Gastrocnemius medialis (tissue), 4 donors: ENCODE data around the gene CNPY4. TPM values are rescaled to one million over a fixed set of nuclear protein-coding genes. Genes with fewer than 3 reads are reported as not detected.

ENCODE experiments used
- ATAC-seq, 2 donors: fragments of 150-250 bp; one replicate each; pipeline ENCODE4 v1.9.1; 2016
- DNase-seq, 2 donors: peaks; one replicate each; pipeline ENCODE4 v3.0.0-alpha.2; 2019
- H3K27ac ChIP-seq, 4 donors: fragments of 200-600 bp; sonication (generic); 1 replicate in 1 of 4; 2 replicates in 3 of 4; pipeline ENCODE4 v1.5.1; 2016 to 2018; ENCODE audit warnings: mild to moderate bottlenecking in 2 of 4, moderate library complexity in 1 of 4
- H3K27me3 ChIP-seq, 3 donors: fragments of 200-600 bp; sonication (generic) in 2 of 3; 1 replicate in 1 of 3; 2 replicates in 2 of 3; pipeline versions ENCODE4 v1.5.1 to v1.6.0; 2016 to 2019; ENCODE audit warnings: mild to moderate bottlenecking in 1 of 3, moderate library complexity in 1 of 3
- H3K36me3 ChIP-seq, 2 donors: fragments of 200-600 bp; sonication (generic) in 1 of 2; one replicate each; pipeline ENCODE4 v1.5.1; 2017 to 2018
- H3K4me1 ChIP-seq, 2 donors: fragments of 200-600 bp; sonication (generic) in 1 of 2; one replicate each; pipeline ENCODE4 v1.5.1; 2016 to 2017; ENCODE audit warnings: mild to moderate bottlenecking in 2 of 2
- H3K4me3 ChIP-seq, 4 donors: fragments of 200-600 bp; sonication (generic) in 3 of 4; 1 replicate in 1 of 4; 2 replicates in 3 of 4; pipeline ENCODE4 v1.5.1; 2016 to 2019; ENCODE audit warnings: mild to moderate bottlenecking in 2 of 4
- H3K9me3 ChIP-seq, 3 donors: fragments of 200-600 bp; sonication (generic) in 2 of 3; 1 replicate in 1 of 3; 2 replicates in 2 of 3; pipeline ENCODE4 v1.5.1; 2016 to 2019
- POLR2A ChIP-seq, 2 donors: fragments of 450-650 bp; IDR thresholded peaks; one replicate each; pipeline ENCODE4 v1.6.1; 2017; ENCODE audit warnings: antibody characterized with exemption in 2 of 2, mild to moderate bottlenecking in 2 of 2, moderate library complexity in 2 of 2
- in situ Hi-C, 4 donors: fragments of 200-750 bp; cut with MboI; loops; one replicate each; pipeline versions ENCODE4 v1.15.0 to v1.8.0; 2017; ENCODE audit warnings: low sequenced_read_pairs in 4 of 4
- intact Hi-C: fragments of 100-400 bp; cut with DNase I; formaldehyde crosslinking; loops from one replicate; pipeline ENCODE4 v1.15.1; 2023; ENCODE audit warnings: low total_unique reads
- total RNA-seq, 4 donors: library from RNA; depleted of rRNA; stranded (reverse); fragments of >200 nt; gene quantifications; one replicate each; pipeline versions ENCODE4 v1.1.0 to v1.2.3, GENCODE V29; 2016
- TF ChIP-seq, protein P1 (sequence below), 5 experiments: fragments of 450-650 bp in 3 of 5; fragments of 200-600 bp in 2 of 5; sonication (generic) in 2 of 5; IDR thresholded peaks in 4 of 5; conservative IDR thresholded peaks in 1 of 5; 1 replicate in 4 of 5; 2 replicates in 1 of 5; pipeline ENCODE4 v1.5.1; 2016 to 2019; ENCODE audit warnings: antibody characterized with exemption in 5 of 5, mild to moderate bottlenecking in 3 of 5, moderate library complexity in 3 of 5

The CNPY4 gene
- total RNA-seq, 4 donors from 2014 or later: 2.0 to 5.0 (median 2.4) TPM

GRCh38 chr7:100090527-100091410 is 28.7 kb upstream of the CNPY4 start:
- Histone ChIP-seq H3K27me3 (no peaks in the 10 kb centered on the region), H3K27ac (no peak overlapping the region), H3K36me3 (peaks cover 0 to 57% of the 10 kb centered on the region in 2 donors), H3K4me3 (no peak overlapping the region), H3K4me1 (peaks cover 13 to 14% of the 10 kb centered on the region in 2 donors), H3K9me3 (no peaks in the 10 kb centered on the region)
- in situ Hi-C loops: no loop called here
- ATAC-seq: no peak
- intact Hi-C loops: no loop called here
- TF ChIP-seq POLR2A (IDR thresholded peaks at IDR 0.05): no peak
- TF ChIP-seq, protein P1, sequence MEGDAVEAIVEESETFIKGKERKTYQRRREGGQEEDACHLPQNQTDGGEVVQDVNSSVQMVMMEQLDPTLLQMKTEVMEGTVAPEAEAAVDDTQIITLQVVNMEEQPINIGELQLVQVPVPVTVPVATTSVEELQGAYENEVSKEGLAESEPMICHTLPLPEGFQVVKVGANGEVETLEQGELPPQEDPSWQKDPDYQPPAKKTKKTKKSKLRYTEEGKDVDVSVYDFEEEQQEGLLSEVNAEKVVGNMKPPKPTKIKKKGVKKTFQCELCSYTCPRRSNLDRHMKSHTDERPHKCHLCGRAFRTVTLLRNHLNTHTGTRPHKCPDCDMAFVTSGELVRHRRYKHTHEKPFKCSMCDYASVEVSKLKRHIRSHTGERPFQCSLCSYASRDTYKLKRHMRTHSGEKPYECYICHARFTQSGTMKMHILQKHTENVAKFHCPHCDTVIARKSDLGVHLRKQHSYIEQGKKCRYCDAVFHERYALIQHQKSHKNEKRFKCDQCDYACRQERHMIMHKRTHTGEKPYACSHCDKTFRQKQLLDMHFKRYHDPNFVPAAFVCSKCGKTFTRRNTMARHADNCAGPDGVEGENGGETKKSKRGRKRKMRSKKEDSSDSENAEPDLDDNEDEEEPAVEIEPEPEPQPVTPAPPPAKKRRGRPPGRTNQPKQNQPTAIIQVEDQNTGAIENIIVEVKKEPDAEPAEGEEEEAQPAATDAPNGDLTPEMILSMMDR (IDR thresholded peaks at IDR 0.05 in 4 of 5, conservative IDR thresholded peaks at IDR 0.05 in 1 of 5): no peak
- DNase-seq: no peak

DNA sequence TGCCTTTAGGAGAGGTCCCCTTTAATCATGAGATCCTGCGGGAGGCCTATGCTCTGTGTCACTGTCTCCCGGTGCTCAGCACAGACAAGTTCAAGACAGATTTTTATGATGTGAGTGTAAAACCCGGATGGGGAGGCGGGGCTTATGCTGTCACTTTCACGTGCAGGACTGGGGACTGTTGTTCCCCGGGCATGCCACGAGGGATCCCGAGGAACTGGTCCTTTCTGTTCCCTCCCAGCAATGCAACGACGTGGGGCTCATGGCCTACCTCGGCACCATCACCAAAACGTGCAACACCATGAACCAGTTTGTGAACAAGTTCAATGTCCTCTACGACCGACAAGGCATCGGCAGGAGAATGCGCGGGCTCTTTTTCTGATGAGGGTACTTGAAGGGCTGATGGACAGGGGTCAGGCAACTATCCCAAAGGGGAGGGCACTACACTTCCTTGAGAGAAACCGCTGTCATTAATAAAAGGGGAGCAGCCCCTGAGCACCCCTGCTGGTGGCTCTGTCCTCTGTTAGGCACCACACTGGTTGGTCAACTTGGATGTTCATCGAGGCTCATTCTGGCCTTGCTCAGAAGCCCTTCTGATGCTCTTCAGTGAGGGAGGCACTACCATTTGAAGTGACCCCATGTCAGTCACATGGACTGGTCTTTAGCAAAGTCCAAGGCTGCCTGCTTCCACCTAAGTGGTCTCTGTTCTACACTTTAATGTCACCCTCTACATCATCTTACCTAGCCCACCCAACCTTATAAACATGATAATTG is 27.8 kb upstream of the CNPY4 start:
- peaks cover 0 to 65% of the 10 kb centered on the region in 2 donors for H3K36me3 ChIP-seq
- no peak for ATAC-seq
- TF ChIP-seq, protein P1 (IDR thresholded peaks at IDR 0.05 in 4 of 5, conservative IDR thresholded peaks at IDR 0.05 in 1 of 5): no peak
- TF ChIP-seq POLR2A (IDR thresholded peaks at IDR 0.05): no peak
- H3K27me3 ChIP-seq: no peaks in the 10 kb centered on the region
- in situ Hi-C loops: no loop called here
- intact Hi-C loops: no loop called here
- no peak for DNase-seq
- no peaks in the 10 kb centered on the region for H3K9me3 ChIP-seq
- H3K27ac ChIP-seq: no peak overlapping the region
- no peak overlapping the region for H3K4me3 ChIP-seq
- peaks cover 13 to 14% of the 10 kb centered on the region in 2 donors for H3K4me1 ChIP-seq

GRCh38 chr7:100093054-100093453 is 26.4 kb upstream of the CNPY4 start:
- peak overlapping the region in 1 of 4 donors; percentile 46 for H3K27ac ChIP-seq
- H3K27me3 ChIP-seq: no peaks in the 10 kb centered on the region
- in situ Hi-C loops (no loop called here), intact Hi-C loops (no loop called here)
- peaks cover 13% of the 10 kb centered on the region in 2 donors for H3K4me1 ChIP-seq
- TF ChIP-seq, protein P1 (IDR thresholded peaks at IDR 0.05 in 4 of 5, conservative IDR thresholded peaks at IDR 0.05 in 1 of 5): no peak
- no peak for TF ChIP-seq POLR2A (IDR thresholded peaks at IDR 0.05)
- ATAC-seq: no peak
- no peaks in the 10 kb centered on the region for H3K9me3 ChIP-seq
- DNase-seq: no peak
- no peak overlapping the region for H3K4me3 ChIP-seq
- H3K36me3 ChIP-seq: peaks cover 0 to 79% of the 10 kb centered on the region in 2 donors

DNA sequence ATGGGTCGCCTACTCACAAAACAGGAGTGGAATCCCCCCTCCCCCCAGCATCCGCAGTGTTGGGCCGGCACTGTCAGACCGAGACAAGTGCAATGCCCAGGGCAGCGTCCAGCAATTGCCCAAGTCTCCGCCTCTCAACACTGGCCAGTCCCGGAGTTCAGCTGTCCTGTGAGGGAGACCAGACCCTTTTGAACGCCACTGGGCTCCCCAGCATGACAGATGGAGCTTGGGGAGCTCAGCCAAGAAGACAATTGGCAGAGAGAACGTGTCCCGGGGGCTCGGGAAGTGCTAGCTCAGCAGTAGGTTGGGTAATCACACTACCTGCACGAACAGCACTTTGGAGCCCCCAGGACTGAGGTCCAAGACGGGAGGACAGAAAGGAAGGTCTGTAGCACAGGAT is 25.9 kb upstream of the CNPY4 start:
- DNase-seq (peak in 1 of 2 donors; percentile 28), ATAC-seq (no peak)
- TF ChIP-seq, protein P1 (IDR thresholded peaks at IDR 0.05 in 4 of 5, conservative IDR thresholded peaks at IDR 0.05 in 1 of 5): no peak
- no peak for TF ChIP-seq POLR2A (IDR thresholded peaks at IDR 0.05)
- H3K27me3 ChIP-seq: no peaks in the 10 kb centered on the region
- peaks cover 8% of the 10 kb centered on the region in 2 donors for H3K4me1 ChIP-seq
- no peaks in the 10 kb centered on the region for H3K9me3 ChIP-seq
- peaks cover 0 to 84% of the 10 kb centered on the region in 2 donors for H3K36me3 ChIP-seq
- intact Hi-C loops: no loop called here
- no peak overlapping the region for H3K4me3 ChIP-seq
- H3K27ac ChIP-seq: peak overlapping the region in 1 of 4 donors; percentile 46
- in situ Hi-C loops: no loop called here
